NB4 (cell line): ENCODE measurements around the gene VPS37D.

ENCODE experiments used
- DNase-seq: peaks from one replicate; pipeline ENCODE4 v3.0.0; 2010; ENCODE audit warnings: low read depth
- H3K4me3 ChIP-seq: one replicate; pipeline ENCODE4 v1.5.1; 2011; ENCODE audit warnings: mild to moderate bottlenecking, low read depth, low read length, moderate library complexity
- CTCF ChIP-seq: IDR thresholded peaks from one replicate; pipeline ENCODE4 v1.5.1; 2012; ENCODE audit warnings: low read depth, low read length
- MYC ChIP-seq: IDR thresholded peaks from 2 replicates; pipeline ENCODE4 v1.6.1; 2011; ENCODE audit warnings: low read depth, low read length
- POLR2A ChIP-seq: IDR thresholded peaks from 2 replicates; pipeline ENCODE4 v1.6.1; 2011; ENCODE audit warnings: mild to moderate bottlenecking; ENCODE audit not compliant: insufficient read length; ENCODE audit errors: extremely low read depth
- TF ChIP-seq, protein P1 (sequence below): IDR thresholded peaks from 2 replicates; pipeline ENCODE4 v1.6.1; 2011; ENCODE audit warnings: low read depth, low read length

Gene VPS37D

DNA sequence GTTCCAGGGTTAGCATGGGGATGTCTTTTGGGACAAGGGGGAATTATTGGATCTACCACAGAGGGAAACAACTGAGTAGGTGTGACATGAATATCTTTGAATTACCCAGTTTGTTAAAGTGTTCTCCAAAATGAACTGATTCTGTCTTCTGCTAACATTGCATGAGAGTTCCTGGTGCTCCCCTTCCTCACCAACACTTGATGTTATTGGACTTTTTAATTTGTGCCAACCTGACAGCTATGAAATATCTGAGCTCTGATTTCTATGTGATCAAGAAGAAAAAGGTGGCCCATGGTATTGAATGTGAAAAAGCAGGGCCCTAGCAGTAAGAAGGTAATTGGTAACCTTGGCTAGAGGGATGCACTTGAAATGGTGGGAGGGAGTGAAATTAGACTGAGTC lies 4.6 kb upstream of the VPS37D start:
- H3K4me3 ChIP-seq: no peak overlapping the region
- no peak for DNase-seq
- TF ChIP-seq CTCF (no peak), MYC (no peak), POLR2A (no peak)
- TF ChIP-seq, protein P1, sequence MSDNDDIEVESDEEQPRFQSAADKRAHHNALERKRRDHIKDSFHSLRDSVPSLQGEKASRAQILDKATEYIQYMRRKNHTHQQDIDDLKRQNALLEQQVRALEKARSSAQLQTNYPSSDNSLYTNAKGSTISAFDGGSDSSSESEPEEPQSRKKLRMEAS: no peak

DNA sequence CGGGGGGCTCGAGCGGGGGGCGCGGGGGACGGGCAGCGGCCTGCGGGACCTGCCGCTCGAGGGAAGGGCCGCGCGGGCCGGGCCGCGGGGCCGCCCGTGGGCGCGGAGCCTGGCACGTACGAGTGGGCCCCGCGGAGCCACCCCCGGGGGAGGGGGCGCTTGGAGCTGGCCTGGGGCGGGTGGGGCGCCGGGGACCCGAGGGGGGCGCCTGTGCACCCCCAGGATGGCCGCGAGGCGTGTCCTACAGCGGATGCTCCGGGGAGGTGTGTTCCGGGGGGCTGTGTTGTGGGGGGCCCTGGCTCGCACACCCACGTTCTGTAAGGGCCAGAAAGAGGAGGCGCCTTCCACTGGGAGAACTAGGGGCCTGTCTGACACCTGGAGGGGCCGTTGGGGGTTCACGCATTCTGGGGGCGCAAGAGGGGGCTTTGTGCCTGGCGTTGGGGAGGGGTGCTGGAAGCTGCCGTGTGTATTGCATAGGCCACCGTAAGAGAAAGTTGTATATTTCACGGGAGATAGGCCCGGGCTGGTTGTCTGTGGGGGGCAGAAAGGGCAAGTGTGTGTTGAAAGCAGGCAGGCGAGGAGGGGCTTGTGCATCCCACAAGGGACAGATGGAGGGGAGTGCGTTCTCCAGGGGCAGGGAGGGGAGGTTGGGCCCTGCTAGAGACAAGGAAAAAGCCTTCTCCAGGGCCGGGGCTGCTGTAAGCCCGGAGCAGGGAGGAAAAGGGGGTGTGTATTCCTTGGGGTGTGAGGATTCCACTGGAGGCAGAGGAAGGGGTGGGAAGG lies 663 bp downstream of the VPS37D start:
- TF ChIP-seq, protein P1: no peak
- no peak for TF ChIP-seq CTCF
- DNase-seq: no peak
- H3K4me3 ChIP-seq: no peak overlapping the region

GRCh38 chr7:73668886-73669230 lies 1.2 kb downstream of the VPS37D start:
- no peak overlapping the region for H3K4me3 ChIP-seq
- DNase-seq: no peak
- TF ChIP-seq POLR2A (no peak), CTCF (no peak), MYC (no peak)
- TF ChIP-seq, protein P1: no peak

DNA sequence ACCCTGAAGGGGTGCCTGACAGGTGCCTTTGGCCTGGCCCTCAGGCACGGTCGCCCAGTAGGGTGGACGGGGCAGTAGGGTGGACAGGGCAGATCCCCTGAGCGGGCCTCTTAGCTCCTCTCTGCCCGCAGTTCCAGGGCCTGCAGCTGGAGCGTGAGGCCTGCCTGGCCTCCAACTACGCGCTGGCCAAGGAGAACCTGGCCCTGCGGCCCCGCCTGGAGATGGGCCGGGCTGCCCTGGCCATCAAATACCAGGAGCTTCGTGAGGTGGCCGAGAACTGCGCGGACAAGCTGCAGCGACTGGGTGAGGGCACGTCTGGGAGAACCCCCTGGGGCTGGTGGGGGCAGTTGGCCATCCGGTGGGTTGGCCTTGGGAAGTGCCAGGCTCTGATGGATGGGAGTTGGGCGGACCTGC lies 1.7 kb downstream of the VPS37D start:
- no peak for DNase-seq
- TF ChIP-seq, protein P1: no peak
- TF ChIP-seq MYC: no peak
- no peak for TF ChIP-seq CTCF
- no peak for TF ChIP-seq POLR2A
- no peak overlapping the region for H3K4me3 ChIP-seq

DNA sequence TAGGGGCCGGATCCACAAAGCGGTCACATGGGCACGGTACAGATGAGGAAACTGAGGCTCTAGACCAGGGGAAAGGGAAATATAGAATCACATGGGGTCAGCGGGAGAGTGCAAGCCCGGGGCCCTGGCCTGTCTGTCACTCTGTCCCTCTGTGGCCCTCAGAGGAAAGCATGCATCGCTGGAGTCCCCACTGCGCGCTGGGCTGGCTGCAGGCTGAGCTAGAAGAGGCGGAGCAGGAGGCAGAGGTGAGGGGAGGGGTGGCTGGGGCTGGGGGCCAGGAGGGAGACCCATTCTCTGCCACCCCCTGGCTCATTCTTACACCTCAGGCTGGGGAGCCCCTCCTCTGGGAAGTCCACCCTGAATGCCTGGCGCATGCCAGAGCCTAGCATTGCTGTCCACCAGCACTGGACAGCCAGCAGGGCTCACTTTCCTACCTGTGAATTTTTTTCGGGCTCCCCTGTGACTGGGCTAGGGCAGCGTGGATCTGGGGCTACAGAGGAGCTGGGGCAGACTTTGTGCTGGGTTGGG lies 2.3 kb downstream of the VPS37D start:
- DNase-seq: no peak
- H3K4me3 ChIP-seq: no peak overlapping the region
- TF ChIP-seq, protein P1: no peak
- TF ChIP-seq CTCF (no peak), MYC (no peak), POLR2A (no peak)

DNA sequence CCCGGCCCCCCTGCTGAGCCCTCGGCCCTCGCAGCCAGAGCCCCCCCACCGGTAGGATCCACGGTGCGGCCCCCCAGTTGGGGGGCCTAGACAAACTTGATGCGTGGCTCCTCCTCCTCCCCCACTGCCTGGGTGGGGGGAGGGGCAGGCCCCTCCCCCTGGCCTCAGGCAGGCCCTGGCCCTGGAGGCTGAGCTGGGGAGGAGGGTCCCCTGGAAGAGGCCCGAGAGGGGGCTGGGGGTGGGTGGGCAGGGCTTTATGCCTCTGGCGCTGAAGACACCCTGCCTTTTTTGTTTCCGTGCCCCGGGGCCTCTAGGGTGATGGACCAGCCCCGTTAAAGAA lies 3.7 kb downstream of the VPS37D start:
- H3K4me3 ChIP-seq: no peak overlapping the region
- no peak for DNase-seq
- TF ChIP-seq MYC: no peak
- TF ChIP-seq POLR2A: no peak
- TF ChIP-seq, protein P1: no peak
- no peak for TF ChIP-seq CTCF
